NT2/D1 (cell line): ENCODE data around the gene ABT1.

Experiments
- YY1 ChIP-seq: IDR thresholded peaks from 2 replicates; pipeline ENCODE4 v1.6.1; 2011; ENCODE audit not compliant: insufficient read length, insufficient read depth
- ZNF274 ChIP-seq: IDR thresholded peaks from 2 replicates; pipeline ENCODE4 v1.6.1; 2011; ENCODE audit warnings: mild to moderate bottlenecking, low read depth, low read length

DNA sequence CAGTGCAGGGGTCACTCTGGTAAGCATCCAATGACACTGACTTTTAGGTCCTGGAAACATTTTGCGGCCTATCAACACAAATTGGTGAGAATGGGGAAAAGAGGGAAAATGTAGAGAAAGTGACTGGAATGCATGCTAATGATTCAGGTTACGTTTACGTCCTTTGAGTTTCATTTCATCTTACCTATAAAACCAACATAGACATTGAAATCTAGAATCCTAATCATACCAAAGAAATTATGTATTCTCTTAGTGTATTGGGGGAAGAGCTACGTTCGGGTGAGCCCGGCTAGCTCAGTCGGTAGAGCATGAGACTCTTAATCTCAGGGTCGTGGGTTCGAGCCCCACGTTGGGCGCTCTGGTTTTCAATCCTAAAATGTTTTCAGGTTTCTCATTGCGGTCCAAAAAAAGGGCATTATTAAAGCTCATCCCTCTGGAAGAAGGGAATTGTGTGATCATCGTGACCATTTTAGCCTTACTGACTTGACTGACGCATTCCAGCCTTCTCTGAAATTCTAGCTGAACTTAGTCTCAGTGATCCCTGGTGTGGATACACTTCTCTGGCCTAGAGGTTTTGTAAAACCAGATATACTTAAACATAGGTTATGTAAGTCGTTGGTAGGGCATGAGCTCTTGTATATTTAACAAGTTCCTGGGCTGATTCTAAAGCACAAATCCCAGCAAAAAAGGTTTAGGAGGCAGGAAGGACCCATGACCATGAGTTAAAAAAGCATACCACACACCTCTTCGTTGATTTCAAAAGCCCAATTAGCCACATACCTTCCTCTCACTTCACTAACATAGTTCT is 40.3 kb upstream of the ABT1 start:
- TF ChIP-seq ZNF274 (no peak), YY1 (no peak)
